Panc1 (cell line): ENCODE results near the gene LRRC63. TPM values are rescaled to one million over a fixed set of nuclear protein-coding genes. Genes with fewer than 3 reads are reported as not detected.

ENCODE experiments used
- ATAC-seq: fragments of 200-7000 bp; cut with Tn5 transposase; 2 replicates; pipeline ENCODE4 v1.9.1; 2020; ENCODE audit warnings: mild to moderate bottlenecking, moderate library complexity
- BruUV-seq: library from RNA; stranded (reverse); fragments of 400-500 nt; replicated peaks from 2 replicates; lab custom pipeline; 2021; lab: Mats Ljungman, UMichigan
- CTCF ChIA-PET: fragments of 300-600 bp; sonication (Branson Sonifier 250); formaldehyde crosslinking; loops from one replicate; lab custom pipeline; 2022; ENCODE audit warnings: antibody characterized with exemption; lab: Charles Lee
- POLR2A ChIA-PET: fragments of 300-600 bp; sonication (Branson Sonifier 250); formaldehyde crosslinking; loops from one replicate; lab custom pipeline; 2022; ENCODE audit warnings: antibody characterized with exemption; lab: Charles Lee
- DNase-seq: peaks from one replicate; pipeline ENCODE4 v3.0.0-alpha.2; 2010; ENCODE audit warnings: low read depth, low spot score
- H3K27ac ChIP-seq: 2 replicates; pipeline ENCODE4 v1.5.1; 2011; ENCODE audit warnings: mild to moderate bottlenecking, low read length, inconsistent platforms
- H3K27me3 ChIP-seq: fragments of 200-500 bp; sonication (Bioruptor generic); 2 replicates; pipeline ENCODE4 v1.6.0; 2014; ENCODE audit warnings: low read length, inconsistent platforms; ENCODE audit not compliant: control insufficient read depth, insufficient read depth
- H3K36me3 ChIP-seq: fragments of 200-500 bp; sonication (Bioruptor generic); 2 replicates; pipeline ENCODE4 v1.5.1; 2014; ENCODE audit warnings: inconsistent platforms, mild to moderate bottlenecking, low read length, moderate library complexity; ENCODE audit not compliant: control insufficient read depth, insufficient read depth
- H3K4me1 ChIP-seq: 2 replicates; pipeline ENCODE4 v1.5.1; 2011; ENCODE audit warnings: inconsistent platforms, mild to moderate bottlenecking, low read length, moderate library complexity; ENCODE audit not compliant: control insufficient read depth, insufficient read depth
- H3K4me3 ChIP-seq, 2 experiments: 2 replicates each; pipeline ENCODE4 v1.5.1; 2011 to 2012; ENCODE audit warnings: low read depth in 2 of 2, low read length in 2 of 2, mild to moderate bottlenecking in 2 of 2, inconsistent platforms in 1 of 2, moderate library complexity in 1 of 2
- H3K9me3 ChIP-seq: fragments of 200-500 bp; sonication (Bioruptor generic); 2 replicates; pipeline ENCODE4 v1.5.1; 2014; ENCODE audit warnings: low read depth, mild to moderate bottlenecking, inconsistent platforms, low read length, moderate library complexity; ENCODE audit not compliant: control insufficient read depth, insufficient read depth
- CTCF ChIP-seq: fragments of 450-650 bp; IDR thresholded peaks from 2 replicates; pipeline ENCODE4 v1.5.1; 2017; ENCODE audit warnings: mild to moderate bottlenecking
- POLR2AphosphoS5 ChIP-seq: IDR thresholded peaks from 2 replicates; pipeline ENCODE4 v1.6.1; 2012; ENCODE audit warnings: mild to moderate bottlenecking, low read depth, low read length, moderate library complexity
- REST ChIP-seq, 2 experiments: IDR thresholded peaks; 2 replicates each; pipeline ENCODE4 v1.6.1; 2011 to 2012; ENCODE audit warnings: low read depth in 2 of 2, control low read depth in 1 of 2, low read length in 1 of 2, mild to moderate bottlenecking in 1 of 2, moderate library complexity in 1 of 2; ENCODE audit not compliant: insufficient read depth in 1 of 2
- SIN3A ChIP-seq: IDR thresholded peaks from 2 replicates; pipeline ENCODE4 v1.6.1; 2012; ENCODE audit warnings: low read depth, mild to moderate bottlenecking, low read length, moderate library complexity, borderline replicate concordance; ENCODE audit not compliant: insufficient read depth
- TCF7L2 ChIP-seq: IDR thresholded peaks from 2 replicates; pipeline ENCODE4 v1.6.1; 2011; ENCODE audit warnings: mild to moderate bottlenecking, low read depth, low read length, inconsistent platforms
- in situ Hi-C: cut with HindIII; loops from 2 replicates; pipeline ENCODE4 v1.10.0; 2016; ENCODE audit warnings: low sequenced_read_pairs, low pct_unique_long_range_greater_than_20kb
- intact Hi-C: fragments of 100-400 bp; cut with micrococcal nuclease; formaldehyde crosslinking; loops from one replicate; pipeline ENCODE4 v1.10.0; 2022; ENCODE audit not compliant: unreplicated experiment
- total RNA-seq: library from RNA; stranded (reverse); gene quantifications from one replicate; pipeline ENCODE4 v1.2.1, GENCODE V29; 2021; ENCODE audit not compliant: unreplicated experiment

The LRRC63 gene
- total RNA-seq, 1 experiment from 2014 or later = 0.15 TPM

GRCh38 chr13:46169758-46170157, 42.0 kb upstream of the LRRC63 start:
- TF ChIP-seq POLR2AphosphoS5 (no peak), REST (IDR thresholded peaks at IDR 0.05; ENCODE audit: insufficient read depth in 1 of 2, low read depth in 2 of 2, low read length in 1 of 2) (no peak), CTCF (no peak), TCF7L2 (no peak), SIN3A (no peak)
- ATAC-seq (no peak), DNase-seq (no peak)
- Histone ChIP-seq H3K4me3 (no peak overlapping the region), H3K27ac (no peak overlapping the region), H3K9me3 (no peaks in the 10 kb centered on the region), H3K36me3 (no peaks in the 10 kb centered on the region), H3K4me1 (no peaks in the 10 kb centered on the region), H3K27me3 (no peaks in the 10 kb centered on the region)
- CTCF ChIA-PET = no interaction called here
- intact Hi-C loops (no loop called here), in situ Hi-C loops (no loop called here)
- POLR2A ChIA-PET = no interaction called here
- no TSS peak for BruUV-seq

- ChIA-PET POLR2A (no interaction called here), CTCF (no interaction called here)
- Histone ChIP-seq H3K9me3 (no peaks in the 10 kb centered on the region), H3K36me3 (no peaks in the 10 kb centered on the region), H3K4me3 (no peak overlapping the region), H3K27me3 (no peaks in the 10 kb centered on the region), H3K27ac (no peak overlapping the region), H3K4me1 (no peaks in the 10 kb centered on the region)
- no TSS peak for BruUV-seq
- intact Hi-C loops (no loop called here), in situ Hi-C loops (no loop called here)
- no peak for DNase-seq
- TF ChIP-seq REST (IDR thresholded peaks at IDR 0.05; ENCODE audit: insufficient read depth in 1 of 2, low read depth in 2 of 2, low read length in 1 of 2) = no peak
- no peak for TF ChIP-seq CTCF
- no peak for TF ChIP-seq TCF7L2
- TF ChIP-seq POLR2AphosphoS5 = no peak
- no peak for TF ChIP-seq SIN3A
- ATAC-seq = no peak
These were observed 41.5 kb upstream of the LRRC63 start for GRCh38 chr13:46170268-46170667.
